ENCODE results near the gene AKAP11.

The AKAP11 gene

DNA sequence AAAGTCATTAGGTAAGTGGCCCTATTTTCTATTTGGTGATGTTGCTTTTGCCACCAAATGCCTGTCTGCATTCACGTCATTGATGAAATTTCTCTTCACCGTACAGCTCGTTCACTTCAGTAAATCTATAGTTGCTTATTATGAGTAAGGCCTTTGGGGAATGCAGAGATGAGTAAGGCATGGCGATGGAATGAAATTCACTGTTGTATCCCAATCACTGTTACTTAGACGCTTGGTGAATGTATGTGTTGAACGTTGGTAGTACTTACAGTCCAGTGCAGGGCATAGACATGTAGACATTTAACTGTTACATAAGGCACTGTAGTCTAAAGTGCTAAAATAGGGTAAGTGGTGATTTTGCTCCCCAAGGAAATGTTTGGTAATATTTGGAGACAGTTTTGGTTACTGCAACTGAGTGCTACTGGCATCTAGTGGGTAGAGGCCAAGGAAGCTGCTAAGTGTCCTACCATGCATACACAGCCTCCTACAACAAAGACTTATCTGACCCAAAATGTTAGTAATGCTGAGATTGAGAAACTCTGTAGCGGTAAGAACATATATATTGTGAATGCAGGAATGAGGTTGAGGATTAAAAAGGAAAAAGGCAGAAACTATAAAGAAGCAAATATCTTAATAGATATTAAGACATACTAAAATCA, 5.8 kb downstream of the AKAP11 start:
- no peak overlapping the region for H3K4me3 ChIP-seq (ENCODE audit: low read length)
- TF ChIP-seq, protein P1, sequence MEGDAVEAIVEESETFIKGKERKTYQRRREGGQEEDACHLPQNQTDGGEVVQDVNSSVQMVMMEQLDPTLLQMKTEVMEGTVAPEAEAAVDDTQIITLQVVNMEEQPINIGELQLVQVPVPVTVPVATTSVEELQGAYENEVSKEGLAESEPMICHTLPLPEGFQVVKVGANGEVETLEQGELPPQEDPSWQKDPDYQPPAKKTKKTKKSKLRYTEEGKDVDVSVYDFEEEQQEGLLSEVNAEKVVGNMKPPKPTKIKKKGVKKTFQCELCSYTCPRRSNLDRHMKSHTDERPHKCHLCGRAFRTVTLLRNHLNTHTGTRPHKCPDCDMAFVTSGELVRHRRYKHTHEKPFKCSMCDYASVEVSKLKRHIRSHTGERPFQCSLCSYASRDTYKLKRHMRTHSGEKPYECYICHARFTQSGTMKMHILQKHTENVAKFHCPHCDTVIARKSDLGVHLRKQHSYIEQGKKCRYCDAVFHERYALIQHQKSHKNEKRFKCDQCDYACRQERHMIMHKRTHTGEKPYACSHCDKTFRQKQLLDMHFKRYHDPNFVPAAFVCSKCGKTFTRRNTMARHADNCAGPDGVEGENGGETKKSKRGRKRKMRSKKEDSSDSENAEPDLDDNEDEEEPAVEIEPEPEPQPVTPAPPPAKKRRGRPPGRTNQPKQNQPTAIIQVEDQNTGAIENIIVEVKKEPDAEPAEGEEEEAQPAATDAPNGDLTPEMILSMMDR (conservative IDR thresholded peaks at IDR 0.05; ENCODE audit: low read length), result no peak
- no peak for DNase-seq (ENCODE audit: low read depth)

DNA sequence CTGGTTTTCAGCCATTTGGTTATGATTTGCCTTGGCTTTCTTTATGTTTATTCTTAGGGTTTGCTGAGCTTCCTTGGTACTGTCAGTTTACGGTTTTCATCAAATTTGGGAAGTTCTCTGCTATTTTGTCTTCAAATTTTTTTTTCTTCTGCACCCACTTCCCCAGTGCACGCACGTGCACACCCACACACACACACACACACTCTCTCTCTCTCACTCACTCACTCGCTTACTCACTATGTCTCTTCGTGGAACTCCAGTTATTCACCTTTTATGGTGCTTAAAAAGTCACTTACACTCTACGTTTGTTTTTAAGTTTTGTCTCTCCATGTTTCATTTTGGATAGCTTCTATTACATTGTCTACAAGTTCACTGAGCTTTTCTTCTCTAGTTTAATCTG, 7.1 kb downstream of the AKAP11 start:
- H3K4me3 ChIP-seq (ENCODE audit: low read length), result no peak overlapping the region
- DNase-seq (ENCODE audit: low read depth), result no peak
- TF ChIP-seq, protein P1 (conservative IDR thresholded peaks at IDR 0.05; ENCODE audit: low read length), result no peak

DNA sequence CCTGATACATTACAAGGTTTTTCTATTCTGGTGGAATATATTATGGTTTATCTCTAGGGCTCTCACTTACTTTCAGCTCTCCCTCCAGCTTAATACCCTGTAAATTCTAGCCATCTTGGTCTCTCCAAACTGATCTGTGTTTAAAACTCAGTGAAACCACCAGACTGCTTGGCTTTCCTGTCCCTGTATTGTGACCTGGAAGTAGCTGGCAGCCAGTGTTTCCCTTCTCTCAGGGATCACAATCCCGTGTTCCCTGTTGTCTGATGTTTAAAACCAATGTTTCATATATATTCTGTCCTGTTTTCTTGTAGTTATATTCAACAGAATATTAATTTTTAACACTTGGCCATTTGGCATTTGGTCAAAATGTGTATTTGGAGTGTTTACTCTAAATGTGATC, 8.0 kb downstream of the AKAP11 start:
- TF ChIP-seq, protein P1 (conservative IDR thresholded peaks at IDR 0.05; ENCODE audit: low read length), result no peak
- no peak for DNase-seq (ENCODE audit: low read depth)

DNA sequence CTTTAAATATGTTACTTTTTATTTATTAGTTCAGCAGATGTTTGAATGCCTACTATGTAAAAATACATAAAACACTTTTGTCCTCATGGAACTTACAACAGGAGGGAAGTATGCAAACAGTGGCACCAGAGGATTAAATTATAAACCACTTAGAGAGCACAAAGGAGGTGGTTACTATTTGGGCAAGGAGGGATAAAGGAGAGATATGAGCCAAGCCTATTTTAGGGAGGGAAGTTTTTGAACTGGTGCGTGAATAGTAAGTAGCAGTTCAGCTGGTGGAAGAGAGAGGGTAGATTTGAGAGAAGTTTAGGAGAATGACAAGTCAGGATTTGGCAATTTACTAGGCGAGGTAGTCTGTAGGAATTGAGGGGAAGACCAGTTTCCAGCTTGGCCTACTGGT, 8.6 kb downstream of the AKAP11 start:
- no peak for DNase-seq (ENCODE audit: low read depth)

More for the DNA sequence above, 8.0 kb downstream of the AKAP11 start:
- H3K4me3 ChIP-seq (ENCODE audit: low read length), result no peak overlapping the region

DNA sequence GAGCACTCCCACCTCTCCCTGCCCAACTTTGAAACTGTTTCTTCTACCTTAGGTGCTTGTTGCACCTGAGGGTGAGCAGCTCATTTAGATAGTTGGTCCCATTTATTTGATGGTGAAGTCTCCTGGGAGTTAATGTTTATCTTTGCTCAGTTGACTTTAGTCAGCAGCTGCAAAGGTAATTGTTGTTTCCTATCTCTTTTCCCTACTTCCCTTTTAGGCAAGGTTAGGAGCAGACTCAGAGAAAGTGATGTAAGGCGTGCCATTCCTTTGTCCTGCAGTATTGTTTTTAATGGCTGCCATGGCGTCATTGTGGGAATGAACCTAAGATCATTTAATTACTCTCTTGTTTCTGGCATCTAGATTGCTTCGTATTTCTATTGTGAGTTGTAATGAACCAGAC, 11.6 kb downstream of the AKAP11 start:
- H3K4me3 ChIP-seq (ENCODE audit: low read length), result no peak overlapping the region
- TF ChIP-seq, protein P1 (conservative IDR thresholded peaks at IDR 0.05; ENCODE audit: low read length), result no peak
- DNase-seq (ENCODE audit: low read depth), result no peak

More for the DNA sequence above, 8.6 kb downstream of the AKAP11 start:
- TF ChIP-seq, protein P1 (conservative IDR thresholded peaks at IDR 0.05; ENCODE audit: low read length), result no peak
- H3K4me3 ChIP-seq (ENCODE audit: low read length), result no peak overlapping the region

DNA sequence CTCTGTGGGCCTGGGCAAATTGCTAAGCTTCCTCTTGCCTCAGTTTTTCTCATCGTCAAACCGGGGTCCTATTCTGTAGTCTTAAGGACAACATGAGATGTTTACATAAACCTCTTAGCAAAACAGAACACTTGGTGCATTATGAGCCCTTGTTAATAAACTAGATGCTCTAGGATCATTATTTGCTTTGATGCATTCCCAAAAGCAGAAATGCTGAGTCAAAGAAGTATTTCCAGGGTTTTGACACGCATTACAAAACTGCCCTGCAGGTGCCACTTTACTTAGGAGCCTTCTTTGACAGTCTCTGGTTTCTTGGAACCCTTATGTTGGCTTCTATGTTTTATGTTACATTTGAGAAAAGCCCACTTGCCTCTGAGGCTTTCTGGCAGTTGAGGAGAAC, 12.1 kb downstream of the AKAP11 start:
- DNase-seq (ENCODE audit: low read depth), result no peak
- H3K4me3 ChIP-seq (ENCODE audit: low read length), result no peak overlapping the region
- TF ChIP-seq, protein P1 (conservative IDR thresholded peaks at IDR 0.05; ENCODE audit: low read length), result no peak

DNA sequence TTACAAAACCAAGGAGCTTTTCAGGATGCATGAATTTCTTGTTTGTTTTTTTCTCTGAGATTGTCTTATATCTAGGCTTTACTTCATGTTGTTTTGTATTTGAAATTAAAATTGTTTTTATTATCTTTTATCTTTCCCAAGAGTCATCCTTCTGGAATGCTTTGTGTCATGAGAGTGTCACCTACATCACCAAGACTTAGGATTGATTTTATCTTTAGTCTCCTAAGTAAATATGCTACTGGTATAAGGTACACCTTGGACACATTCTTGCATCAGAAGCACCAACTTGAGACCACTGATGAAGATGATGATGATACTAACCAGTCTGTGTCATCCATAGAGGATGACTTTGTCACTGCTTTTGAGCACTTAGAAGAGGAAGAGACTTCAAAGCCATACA, 26.4 kb downstream of the AKAP11 start:
- DNase-seq (ENCODE audit: low read depth), result no peak
- no peak overlapping the region for H3K4me3 ChIP-seq (ENCODE audit: low read length)
- TF ChIP-seq, protein P1 (conservative IDR thresholded peaks at IDR 0.05; ENCODE audit: low read length), result no peak

All from AG10803 (cell line).